SK-N-SH treated with all-trans-retinoic acid at 6 μM for 48 hours (cell line): Measurements from ENCODE around the gene TGDS.

Experiments used
- ESRRG ChIP-seq: fragments of 250-450 bp; sonication (Bioruptor Pico); IDR thresholded peaks from 2 replicates; pipeline ENCODE4 v1.6.1; 2021; ENCODE audit warnings: mild to moderate bottlenecking
- GLIS3 ChIP-seq: fragments of 250-450 bp; sonication (Bioruptor Pico); IDR thresholded peaks from 2 replicates; pipeline ENCODE4 v1.5.0; 2020; ENCODE audit warnings: mild to moderate bottlenecking, moderate library complexity
- PPARA ChIP-seq: fragments of 250-450 bp; sonication (Bioruptor Pico); IDR thresholded peaks from 2 replicates; pipeline ENCODE4 v1.5.0; 2020; ENCODE audit warnings: mild to moderate bottlenecking, borderline replicate concordance
- RARB ChIP-seq: fragments of 250-450 bp; sonication (Bioruptor Pico); IDR thresholded peaks from 2 replicates; pipeline ENCODE4 v1.8.0; 2021; ENCODE audit warnings: mild to moderate bottlenecking, moderate library complexity
- ZC3H10 ChIP-seq: fragments of 250-450 bp; sonication (Bioruptor Pico); IDR thresholded peaks from 2 replicates; pipeline ENCODE4 v1.5.1; 2021; ENCODE audit warnings: mild to moderate bottlenecking, moderate library complexity
- ZNF565 ChIP-seq: fragments of 450-650 bp; formaldehyde crosslinking; conservative IDR thresholded peaks from 2 replicates; pipeline ENCODE4 v1.5.0; 2020; ENCODE audit warnings: low read depth, mild to moderate bottlenecking, moderate library complexity
- ZNF8 ChIP-seq: fragments of 450-650 bp; formaldehyde crosslinking; IDR thresholded peaks from 2 replicates; pipeline ENCODE4 v1.5.0; 2020; ENCODE audit warnings: mild to moderate bottlenecking, moderate library complexity

- TF ChIP-seq GLIS3 (CRISPR knock-in tag) (no peak), ZNF565 (CRISPR knock-in tag) (no peak), ESRRG (no peak), PPARA (CRISPR knock-in tag) (no peak), RARB (CRISPR knock-in tag) (no peak), ZNF8 (CRISPR knock-in tag) (no peak), ZC3H10 (no peak)
Observed at GRCh38 chr13:94596575-94596971, 621 bp upstream of the TGDS start.
